Neutrophil (primary cell): ENCODE results near the gene ZNF423.

Source experiments
- H3K27ac ChIP-seq: fragments of 200-600 bp; sonication (generic); 2 replicates; pipeline ENCODE4 v1.5.1; 2016; ENCODE audit warnings: mild to moderate bottlenecking, moderate library complexity
- H3K27me3 ChIP-seq: fragments of 200-600 bp; sonication (generic); 2 replicates; pipeline ENCODE4 v1.6.0; 2016; ENCODE audit warnings: mild to moderate bottlenecking
- H3K36me3 ChIP-seq: fragments of 200-600 bp; sonication (generic); 2 replicates; pipeline ENCODE4 v1.5.1; 2017
- H3K4me1 ChIP-seq, 2 experiments: fragments of 200-600 bp in 1 of 2; sonication (generic) in 1 of 2; 1 replicate in 1 of 2; 2 replicates in 1 of 2; pipeline versions ENCODE4 v1.5.1 to v1.6.1; 2013 to 2016; ENCODE audit warnings: low read depth in 1 of 2, low read length in 1 of 2, mild to moderate bottlenecking in 1 of 2, moderate library complexity in 1 of 2; ENCODE audit not compliant: control insufficient read depth in 1 of 2, insufficient read depth in 1 of 2
- H3K4me3 ChIP-seq, 2 experiments: fragments of 200-600 bp in 1 of 2; sonication (generic) in 1 of 2; 1 replicate in 1 of 2; 2 replicates in 1 of 2; pipeline ENCODE4 v1.5.1; 2013 to 2016; ENCODE audit warnings: low read depth in 1 of 2, low read length in 1 of 2, mild to moderate bottlenecking in 1 of 2, moderate library complexity in 1 of 2
- H3K9me3 ChIP-seq: fragments of 200-600 bp; sonication (generic); 2 replicates; pipeline ENCODE4 v1.5.1; 2016
- TF ChIP-seq, protein P1 (sequence below): fragments of 200-600 bp; sonication (generic); IDR thresholded peaks from 2 replicates; pipeline ENCODE4 v1.5.1; 2016; ENCODE audit warnings: antibody characterized with exemption

ZNF423 gene

DNA sequence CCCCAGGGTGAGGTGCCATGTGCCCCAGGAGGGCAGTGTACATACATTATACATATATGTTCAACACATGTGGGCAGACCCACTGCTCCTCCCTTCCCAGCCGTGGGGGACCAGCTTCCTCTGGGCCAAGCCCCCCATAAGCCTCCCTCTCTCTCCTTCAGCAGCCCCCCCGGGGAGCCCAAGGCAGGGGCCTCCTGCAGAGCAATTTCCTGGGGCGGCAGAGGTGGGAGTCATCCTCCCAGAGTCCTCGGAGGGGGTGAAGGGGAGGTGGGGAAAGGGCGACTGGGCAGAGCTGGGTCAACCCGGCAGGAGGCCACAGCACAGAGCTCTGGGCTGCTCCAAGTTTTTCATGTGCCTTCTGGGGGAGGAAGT lies 235.1 kb downstream of the ZNF423 start:
- H3K9me3 ChIP-seq: no peaks in the 10 kb centered on the region
- no peak overlapping the region for H3K4me3 ChIP-seq
- no peaks in the 10 kb centered on the region for H3K4me1 ChIP-seq
- TF ChIP-seq, protein P1, sequence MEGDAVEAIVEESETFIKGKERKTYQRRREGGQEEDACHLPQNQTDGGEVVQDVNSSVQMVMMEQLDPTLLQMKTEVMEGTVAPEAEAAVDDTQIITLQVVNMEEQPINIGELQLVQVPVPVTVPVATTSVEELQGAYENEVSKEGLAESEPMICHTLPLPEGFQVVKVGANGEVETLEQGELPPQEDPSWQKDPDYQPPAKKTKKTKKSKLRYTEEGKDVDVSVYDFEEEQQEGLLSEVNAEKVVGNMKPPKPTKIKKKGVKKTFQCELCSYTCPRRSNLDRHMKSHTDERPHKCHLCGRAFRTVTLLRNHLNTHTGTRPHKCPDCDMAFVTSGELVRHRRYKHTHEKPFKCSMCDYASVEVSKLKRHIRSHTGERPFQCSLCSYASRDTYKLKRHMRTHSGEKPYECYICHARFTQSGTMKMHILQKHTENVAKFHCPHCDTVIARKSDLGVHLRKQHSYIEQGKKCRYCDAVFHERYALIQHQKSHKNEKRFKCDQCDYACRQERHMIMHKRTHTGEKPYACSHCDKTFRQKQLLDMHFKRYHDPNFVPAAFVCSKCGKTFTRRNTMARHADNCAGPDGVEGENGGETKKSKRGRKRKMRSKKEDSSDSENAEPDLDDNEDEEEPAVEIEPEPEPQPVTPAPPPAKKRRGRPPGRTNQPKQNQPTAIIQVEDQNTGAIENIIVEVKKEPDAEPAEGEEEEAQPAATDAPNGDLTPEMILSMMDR: no peak
- no peaks in the 10 kb centered on the region for H3K36me3 ChIP-seq
- no peaks in the 10 kb centered on the region for H3K27me3 ChIP-seq
- H3K27ac ChIP-seq: no peak overlapping the region

DNA sequence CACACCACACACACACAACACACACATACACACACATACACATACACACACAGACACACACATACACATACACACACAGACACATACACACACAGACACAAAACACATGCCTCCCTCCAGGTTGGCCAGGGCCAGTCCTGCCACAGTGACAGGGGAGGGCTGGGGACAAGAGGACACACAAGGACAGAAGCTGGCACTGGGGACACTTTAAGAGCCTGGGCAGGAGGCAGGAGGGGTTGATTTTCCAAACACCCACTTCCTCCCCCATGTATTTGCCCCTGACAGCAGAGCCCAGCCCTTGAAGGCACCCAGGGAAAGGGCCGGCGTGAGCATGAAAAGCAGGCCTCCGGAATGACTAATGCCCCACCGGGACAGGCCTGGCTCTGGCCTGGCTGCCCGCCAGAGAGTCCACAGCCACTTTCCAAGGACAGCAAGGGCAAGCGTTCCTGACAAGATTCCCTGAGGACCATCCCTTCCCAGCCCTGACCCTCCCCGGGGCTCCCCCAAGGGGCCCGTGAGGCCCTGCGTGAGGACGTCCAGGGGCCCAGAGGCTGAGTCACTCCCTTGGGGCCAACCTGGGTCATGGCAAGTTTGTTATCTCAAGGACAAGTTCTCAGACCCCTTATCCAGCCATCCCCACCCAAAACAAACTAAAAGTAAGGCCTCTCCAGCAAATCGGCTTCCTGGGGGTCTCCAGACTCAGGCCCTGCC lies 235.6 kb downstream of the ZNF423 start:
- Histone ChIP-seq H3K27ac (no peak overlapping the region), H3K9me3 (no peaks in the 10 kb centered on the region), H3K4me3 (no peak overlapping the region), H3K36me3 (no peaks in the 10 kb centered on the region), H3K4me1 (no peaks in the 10 kb centered on the region), H3K27me3 (no peaks in the 10 kb centered on the region)
- TF ChIP-seq, protein P1: no peak

GRCh38 chr16:49619811-49620157 lies 236.1 kb downstream of the ZNF423 start:
- TF ChIP-seq, protein P1: no peak
- Histone ChIP-seq H3K27ac (no peak overlapping the region), H3K9me3 (no peaks in the 10 kb centered on the region), H3K4me1 (no peaks in the 10 kb centered on the region), H3K36me3 (no peaks in the 10 kb centered on the region), H3K4me3 (no peak overlapping the region), H3K27me3 (no peaks in the 10 kb centered on the region)

- H3K9me3 ChIP-seq: no peaks in the 10 kb centered on the region
- no peaks in the 10 kb centered on the region for H3K4me1 ChIP-seq
- no peak overlapping the region for H3K27ac ChIP-seq
- TF ChIP-seq, protein P1: no peak
- no peaks in the 10 kb centered on the region for H3K36me3 ChIP-seq
- no peaks in the 10 kb centered on the region for H3K27me3 ChIP-seq
- no peak overlapping the region for H3K4me3 ChIP-seq
Measured at GRCh38 chr16:49618955-49619354, 237.0 kb downstream of the ZNF423 start.

DNA sequence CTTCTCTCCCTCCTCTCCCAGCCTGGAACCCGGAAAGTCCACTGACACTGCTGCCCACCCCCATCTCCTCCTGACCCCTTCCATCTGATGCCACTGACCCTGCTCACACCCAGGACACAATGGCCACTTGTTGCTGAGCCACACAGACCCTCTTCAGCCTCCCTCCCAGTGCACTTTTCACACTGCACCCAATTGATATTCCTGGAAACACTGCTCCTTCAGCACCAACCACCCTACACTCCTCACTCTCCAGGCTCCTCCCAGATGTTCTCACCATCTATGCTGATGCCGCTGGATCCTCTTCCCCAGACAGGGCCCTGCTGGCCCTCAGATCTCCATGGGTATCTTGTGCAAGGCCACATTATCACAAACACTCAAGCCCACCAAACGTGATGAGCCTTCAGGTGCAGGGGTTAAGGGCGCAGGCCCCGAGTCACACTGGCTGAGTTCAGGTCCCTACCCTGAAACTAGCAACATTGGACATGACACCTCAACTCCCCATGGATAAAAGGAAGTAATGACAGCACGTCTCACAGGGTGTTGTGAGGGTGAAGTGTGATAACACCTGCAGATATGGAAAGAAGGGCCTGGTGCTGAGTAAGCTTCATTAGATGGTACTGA lies 238.1 kb downstream of the ZNF423 start:
- H3K27ac ChIP-seq: no peak overlapping the region
- H3K4me3 ChIP-seq: no peak overlapping the region
- no peaks in the 10 kb centered on the region for H3K9me3 ChIP-seq
- no peaks in the 10 kb centered on the region for H3K27me3 ChIP-seq
- TF ChIP-seq, protein P1: no peak
- H3K4me1 ChIP-seq: no peaks in the 10 kb centered on the region
- no peaks in the 10 kb centered on the region for H3K36me3 ChIP-seq
